ENCODE results near the gene NIM1K.

DNA sequence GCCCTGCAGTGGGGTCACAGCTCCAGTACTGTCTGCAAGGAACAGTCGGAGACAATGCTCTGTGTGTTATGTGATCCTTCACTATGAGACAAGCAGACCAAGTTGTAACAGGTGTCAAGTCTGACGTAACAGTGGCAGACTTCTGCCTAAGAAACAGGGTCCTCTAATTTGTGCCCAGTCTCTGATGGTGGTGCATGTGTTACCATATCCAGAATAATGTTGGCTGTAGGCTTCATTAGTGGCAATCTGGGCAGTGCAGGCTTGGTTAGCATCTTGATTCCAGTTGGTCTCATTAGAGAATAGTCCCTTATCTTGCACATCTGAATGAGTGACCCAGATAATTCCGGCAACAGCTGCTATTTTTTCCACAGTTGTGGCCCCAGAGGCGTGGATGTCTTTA is 37.6 kb upstream of the NIM1K start:
- no peak for TF ChIP-seq BHLHE40 (IDR thresholded peaks at IDR 0.05; ENCODE audit: low read depth, low read length)
- TF ChIP-seq, protein P1, sequence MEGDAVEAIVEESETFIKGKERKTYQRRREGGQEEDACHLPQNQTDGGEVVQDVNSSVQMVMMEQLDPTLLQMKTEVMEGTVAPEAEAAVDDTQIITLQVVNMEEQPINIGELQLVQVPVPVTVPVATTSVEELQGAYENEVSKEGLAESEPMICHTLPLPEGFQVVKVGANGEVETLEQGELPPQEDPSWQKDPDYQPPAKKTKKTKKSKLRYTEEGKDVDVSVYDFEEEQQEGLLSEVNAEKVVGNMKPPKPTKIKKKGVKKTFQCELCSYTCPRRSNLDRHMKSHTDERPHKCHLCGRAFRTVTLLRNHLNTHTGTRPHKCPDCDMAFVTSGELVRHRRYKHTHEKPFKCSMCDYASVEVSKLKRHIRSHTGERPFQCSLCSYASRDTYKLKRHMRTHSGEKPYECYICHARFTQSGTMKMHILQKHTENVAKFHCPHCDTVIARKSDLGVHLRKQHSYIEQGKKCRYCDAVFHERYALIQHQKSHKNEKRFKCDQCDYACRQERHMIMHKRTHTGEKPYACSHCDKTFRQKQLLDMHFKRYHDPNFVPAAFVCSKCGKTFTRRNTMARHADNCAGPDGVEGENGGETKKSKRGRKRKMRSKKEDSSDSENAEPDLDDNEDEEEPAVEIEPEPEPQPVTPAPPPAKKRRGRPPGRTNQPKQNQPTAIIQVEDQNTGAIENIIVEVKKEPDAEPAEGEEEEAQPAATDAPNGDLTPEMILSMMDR (conservative IDR thresholded peaks at IDR 0.05; ENCODE audit: low read depth, low read length) = no peak

Data from IMR-90 (cell line).